ES-I3 (cell line): ENCODE results near the gene STAC2.
"Not testable (repeated sequence)": the region's sequence is repeated elsewhere in the genome, so short reads cannot be mapped to it uniquely, and the experiment has no call there.

Source experiments
- H3K36me3 ChIP-seq: 2 replicates; pipeline ENCODE4 v1.6.1; 2013; ENCODE audit warnings: mild to moderate bottlenecking, low read length, control low read depth, moderate library complexity; ENCODE audit not compliant: insufficient read depth
- H3K4me1 ChIP-seq: 2 replicates; pipeline ENCODE4 v1.6.1; 2013; ENCODE audit warnings: mild to moderate bottlenecking, control low read depth, low read length; ENCODE audit not compliant: insufficient read depth
- H3K9ac ChIP-seq: 2 replicates; pipeline ENCODE4 v1.6.1; 2013; ENCODE audit warnings: low read depth, mild to moderate bottlenecking, low read length, moderate library complexity
- H3K9me3 ChIP-seq: 2 replicates; pipeline ENCODE4 v1.6.1; 2013; ENCODE audit warnings: mild to moderate bottlenecking, low read length, moderate library complexity; ENCODE audit not compliant: control insufficient read depth, insufficient read depth

The STAC2 gene

DNA sequence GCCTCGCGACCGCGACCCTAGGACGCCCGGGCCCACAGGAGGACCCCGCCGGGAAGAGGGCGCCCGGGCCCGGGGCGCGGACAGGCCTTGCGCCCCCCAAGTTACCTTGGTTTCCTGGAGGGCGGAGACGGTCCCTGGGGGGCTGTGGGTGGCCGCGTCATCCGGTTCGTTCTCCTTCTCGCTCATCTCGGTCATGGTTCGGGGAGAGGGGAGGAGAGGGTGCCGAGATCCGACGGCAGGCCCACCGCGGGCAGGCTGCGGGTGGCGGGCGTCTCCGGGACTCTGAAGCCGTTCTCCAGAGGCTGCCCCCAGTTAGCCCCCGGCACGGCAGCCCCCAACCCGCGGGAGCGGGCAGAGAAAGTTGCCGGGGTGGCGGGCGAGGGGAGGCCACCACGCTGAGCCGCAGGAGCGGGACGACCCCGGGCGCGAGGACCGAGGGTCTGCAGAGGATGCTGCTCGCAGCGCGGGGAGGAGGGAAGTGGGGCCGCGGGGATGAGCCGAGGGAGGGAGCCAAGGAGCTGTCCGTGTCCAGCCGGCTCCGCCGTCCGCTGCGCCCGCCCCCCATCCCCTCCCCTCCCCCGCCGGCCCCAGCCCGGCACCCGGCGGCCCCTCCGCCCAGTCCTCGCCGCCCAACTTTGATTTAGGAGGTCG lies at the start of gene STAC2:
STAC2 (minus strand) TSS at position 638 of the 651 bp plus-strand sequence; CDS start at position 195, 443 bp downstream.
- H3K9ac ChIP-seq, result peak within 1 kb of the TSS; percentile 60; the same call in 1 of the 2 replicates

DNA sequence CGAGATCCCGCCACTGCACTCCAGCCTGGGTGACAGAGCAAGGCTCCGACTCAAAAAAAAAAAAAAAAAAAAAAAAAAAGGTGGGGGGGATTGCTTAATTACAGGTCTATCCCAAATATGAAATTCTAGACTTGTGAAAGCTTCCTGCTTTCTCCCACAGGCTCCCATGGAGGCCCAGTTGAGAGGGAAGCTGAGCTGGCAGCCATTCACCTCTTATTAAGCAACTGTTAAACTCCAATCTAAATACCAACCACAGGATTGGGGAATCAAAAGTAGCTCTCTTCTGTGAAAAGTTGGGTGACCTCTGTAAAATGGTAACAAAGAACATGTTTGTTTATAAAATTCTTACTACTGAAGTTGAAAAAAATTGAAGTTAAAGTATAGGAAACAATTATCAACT lies 45.8 kb upstream of the STAC2 start:
- Histone ChIP-seq H3K9ac (no peak overlapping the region), H3K9me3 (no peaks in the 10 kb centered on the region), H3K4me1 (no peaks in the 10 kb centered on the region), H3K36me3 (no peaks in the 10 kb centered on the region; the same call in 1 of the 2 replicates)

More for the DNA sequence above, at the start of gene STAC2:
- Histone ChIP-seq H3K4me1 (peaks cover 22% of the 10 kb centered on the region), H3K9me3 (no peaks in the 10 kb centered on the region), H3K36me3 (no peaks in the 10 kb centered on the region)

DNA sequence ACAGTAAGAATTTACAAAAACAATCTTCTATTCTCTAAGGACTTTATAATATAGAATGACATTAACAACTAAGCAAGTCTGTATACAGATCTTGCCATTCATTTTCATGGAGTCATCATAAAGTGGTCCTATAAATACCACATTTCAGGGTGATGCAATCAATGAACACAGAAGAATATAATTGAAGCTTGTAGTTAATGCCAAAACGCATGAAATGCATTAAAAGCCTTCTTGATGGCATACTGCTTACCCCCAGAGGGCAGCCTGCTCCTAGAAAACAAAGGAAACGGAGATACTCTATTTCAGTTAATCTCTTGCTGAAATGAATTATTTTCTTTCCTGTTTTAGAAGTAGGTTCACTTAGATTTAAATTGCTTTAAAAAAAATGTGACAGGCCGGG lies 45.2 kb upstream of the STAC2 start:
- Histone ChIP-seq H3K9ac (no peak overlapping the region), H3K4me1 (no peaks in the 10 kb centered on the region)

GRCh38 chr17:39264119-39264518 lies 38.4 kb upstream of the STAC2 start:
- no peaks in the 10 kb centered on the region for H3K4me1 ChIP-seq
- no peaks in the 10 kb centered on the region for H3K36me3 ChIP-seq
- H3K9me3 ChIP-seq, result no peaks in the 10 kb centered on the region
- H3K9ac ChIP-seq, result no peak overlapping the region

More for the DNA sequence above, 45.2 kb upstream of the STAC2 start:
- H3K9me3 ChIP-seq, result no peaks in the 10 kb centered on the region
- no peaks in the 10 kb centered on the region; the same call in 1 of the 2 replicates for H3K36me3 ChIP-seq

DNA sequence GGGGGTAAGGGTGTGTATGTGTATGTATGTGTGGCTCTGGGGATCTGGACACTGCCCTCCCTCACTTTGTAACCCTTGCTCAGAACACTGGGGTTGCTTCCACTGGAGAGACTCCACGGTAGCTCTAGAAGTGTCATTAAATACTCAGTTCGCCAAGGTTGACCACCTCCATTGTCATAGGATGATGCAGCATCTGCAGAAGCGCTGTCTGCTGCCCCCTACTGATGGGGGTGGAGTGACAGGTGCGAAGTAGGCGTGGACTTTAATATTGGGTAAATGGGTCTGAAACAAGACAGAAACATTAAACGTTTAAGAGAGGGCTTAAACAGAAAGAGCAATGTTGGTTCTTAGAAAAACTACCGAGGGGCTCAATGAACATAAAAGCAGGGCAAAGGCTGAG lies 35.5 kb upstream of the STAC2 start:
- Histone ChIP-seq H3K36me3 (0 out of 2 replicates have a peak, but pooled peaks cover 3% of the 10 kb centered on the region), H3K9ac (no peak overlapping the region), H3K9me3 (no peaks in the 10 kb centered on the region)

GRCh38 chr17:39252788-39253460 lies 27.2 kb upstream of the STAC2 start:
- Histone ChIP-seq H3K4me1 (peaks cover 3% of the 10 kb centered on the region; the same call in 1 of the 2 replicates), H3K9ac (no peak overlapping the region), H3K9me3 (no peaks in the 10 kb centered on the region), H3K36me3 (no peaks in the 10 kb centered on the region)

More for the DNA sequence above, 35.5 kb upstream of the STAC2 start:
- no peaks in the 10 kb centered on the region for H3K4me1 ChIP-seq

DNA sequence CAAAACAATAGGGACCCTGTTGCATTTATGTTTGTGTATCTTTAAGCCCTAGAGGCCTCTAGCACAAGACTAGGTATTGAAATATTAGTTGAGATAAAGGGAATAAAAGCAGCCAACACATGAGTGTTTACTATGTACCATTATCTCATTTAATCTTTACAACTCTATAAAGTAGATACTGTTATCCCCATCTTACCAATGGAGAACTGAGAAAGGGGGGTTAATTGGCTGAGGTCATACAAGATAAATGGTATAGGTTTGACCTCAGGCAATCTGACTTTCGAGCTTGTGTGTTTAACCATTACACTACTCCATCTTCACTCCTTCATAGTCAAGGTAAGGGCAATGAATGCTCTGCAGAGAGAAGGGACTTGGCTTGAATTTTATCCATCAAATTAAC lies 26.3 kb upstream of the STAC2 start:
- Histone ChIP-seq H3K36me3 (no peaks in the 10 kb centered on the region), H3K4me1 (peaks cover 3% of the 10 kb centered on the region; the same call in 1 of the 2 replicates), H3K9me3 (no peaks in the 10 kb centered on the region), H3K9ac (no peak overlapping the region)

GRCh38 chr17:39250076-39250475 lies 24.3 kb upstream of the STAC2 start:
- H3K9ac ChIP-seq, H3K4me1 ChIP-seq, H3K9me3 ChIP-seq, H3K36me3 ChIP-seq: not testable (repeated sequence)

GRCh38 chr17:39246274-39246673 lies 20.5 kb upstream of the STAC2 start:
- Histone ChIP-seq H3K9ac (no peak overlapping the region), H3K36me3 (no peaks in the 10 kb centered on the region), H3K4me1 (no peaks in the 10 kb centered on the region; the same call in 1 of the 2 replicates), H3K9me3 (no peaks in the 10 kb centered on the region)

GRCh38 chr17:39244600-39245570 lies 19.1 kb upstream of the STAC2 start:
- H3K4me1 ChIP-seq, result no peaks in the 10 kb centered on the region; the same call in 1 of the 2 replicates
- H3K36me3 ChIP-seq, result no peaks in the 10 kb centered on the region
- no peak overlapping the region for H3K9ac ChIP-seq
- H3K9me3 ChIP-seq, result no peaks in the 10 kb centered on the region

DNA sequence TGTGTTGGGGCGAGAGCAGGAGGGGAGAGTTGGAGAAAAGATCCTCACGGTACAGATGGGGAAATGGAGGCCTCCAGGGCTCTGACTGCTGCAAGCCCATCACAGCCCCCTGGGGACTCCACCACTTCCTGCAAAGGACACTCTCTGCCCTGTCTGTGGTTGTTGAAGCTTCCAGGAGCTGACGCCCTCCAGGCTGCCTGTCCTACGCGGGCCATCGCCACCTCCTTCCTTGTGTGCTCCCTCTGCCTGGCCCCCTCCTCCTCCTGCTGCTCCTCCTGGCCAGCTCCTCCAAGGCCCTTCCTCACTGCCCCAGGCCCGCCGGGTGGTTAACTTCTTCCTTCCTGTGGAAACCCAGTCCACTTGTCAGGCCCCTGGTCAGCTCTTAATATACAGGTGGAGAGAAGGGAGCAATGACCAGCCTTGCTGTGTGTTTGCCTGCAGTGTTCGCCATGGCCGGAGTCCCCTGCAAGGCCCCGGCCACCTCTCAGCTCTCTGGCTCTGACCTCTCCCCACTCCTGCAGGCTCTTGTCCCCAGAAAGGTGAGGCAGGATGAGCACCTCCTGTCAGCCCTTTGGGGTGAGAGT lies 18.4 kb upstream of the STAC2 start:
- Histone ChIP-seq H3K36me3 (no peaks in the 10 kb centered on the region), H3K9ac (no peak overlapping the region), H3K4me1 (no peaks in the 10 kb centered on the region; the same call in 1 of the 2 replicates), H3K9me3 (no peaks in the 10 kb centered on the region)

DNA sequence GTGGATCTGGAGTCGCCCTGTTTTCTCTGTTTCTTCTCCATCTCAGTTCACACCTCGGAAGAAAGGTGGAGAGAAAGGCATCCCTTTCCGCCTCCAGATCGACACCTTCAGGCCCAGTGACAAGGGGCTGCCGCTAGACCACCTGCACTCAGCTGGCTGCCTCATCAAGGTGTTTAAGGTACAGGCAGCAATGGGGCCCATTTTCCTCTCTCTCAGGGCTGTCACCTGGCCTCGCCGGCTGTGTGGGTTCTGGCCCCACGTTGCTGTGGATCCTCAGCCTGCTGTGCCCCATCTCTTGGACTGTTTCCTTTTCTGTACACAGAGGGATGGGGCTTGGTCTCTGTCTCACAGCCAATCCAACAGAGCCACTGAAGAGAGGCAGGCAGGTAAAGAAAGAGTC lies 17.4 kb upstream of the STAC2 start:
- no peak overlapping the region for H3K9ac ChIP-seq
- H3K9me3 ChIP-seq, result no peaks in the 10 kb centered on the region
- H3K36me3 ChIP-seq, result no peaks in the 10 kb centered on the region
- H3K4me1 ChIP-seq, result no peaks in the 10 kb centered on the region; the same call in 1 of the 2 replicates

DNA sequence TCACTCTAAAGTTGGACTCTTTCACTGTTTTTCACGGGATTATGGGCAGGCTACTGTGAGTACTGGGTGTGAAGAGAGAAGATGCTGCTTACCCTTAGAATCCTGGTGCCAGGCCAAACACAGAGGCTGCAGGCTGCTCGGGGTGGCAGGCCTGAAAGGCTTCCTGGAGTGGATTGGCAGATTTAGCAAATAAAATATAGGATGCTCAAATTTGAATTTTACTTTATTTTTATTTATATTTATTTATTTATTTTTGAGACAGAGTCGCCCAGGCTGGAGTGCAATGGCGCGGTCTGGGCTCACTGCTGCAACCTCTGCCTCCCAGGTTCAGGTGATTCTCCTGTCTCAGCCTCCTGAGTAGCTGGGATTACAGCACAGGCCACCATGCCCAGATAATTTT lies 14.9 kb upstream of the STAC2 start:
- Histone ChIP-seq H3K9ac (no peak overlapping the region), H3K36me3 (no peaks in the 10 kb centered on the region), H3K9me3 (no peaks in the 10 kb centered on the region), H3K4me1 (no peaks in the 10 kb centered on the region; the same call in 1 of the 2 replicates)
